ENCODE measurements around the gene RPL10A.

DNA sequence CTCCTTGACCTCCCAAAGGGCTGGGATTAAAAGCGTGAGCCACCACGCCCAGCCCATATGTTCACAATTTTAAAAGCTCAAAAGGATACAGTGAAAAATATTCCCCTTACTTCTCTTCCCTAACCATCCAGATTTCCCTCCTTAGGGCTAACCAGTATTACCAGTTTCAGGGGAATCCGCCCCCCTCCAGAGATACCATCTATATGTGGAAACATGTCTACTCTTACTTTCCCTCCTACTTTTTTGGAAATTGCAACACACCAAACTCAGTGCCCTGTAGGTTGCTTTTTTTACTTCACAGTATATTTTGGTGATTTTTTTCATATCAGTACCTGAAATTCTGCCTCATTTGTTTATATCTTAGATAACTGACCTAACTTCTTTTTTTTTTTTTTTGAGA, 6.9 kb upstream of the RPL10A start:
- TF ChIP-seq SRF (IDR thresholded peaks at IDR 0.05; ENCODE audit: low read depth, low read length) (no peak), ZNF430 (CRISPR knock-in tag; IDR thresholded peaks at IDR 0.05) (no peak), AHR (CRISPR knock-in tag; IDR thresholded peaks at IDR 0.05) (no peak), RFX5 (IDR thresholded peaks at IDR 0.05; ENCODE audit: low read depth, low read length) (no peak), MTA3 (CRISPR knock-in tag; IDR thresholded peaks at IDR 0.05) (no peak), NFE2L1 (CRISPR knock-in tag; IDR thresholded peaks at IDR 0.05; ENCODE audit: borderline replicate concordance) (no peak), NFIC (IDR thresholded peaks at IDR 0.05; ENCODE audit: low read length) (no peak), RBM39 (IDR thresholded peaks at IDR 0.05; ENCODE audit: low read depth, low read length, poor library complexity, severe bottlenecking) (no peak)
- TF ChIP-seq, protein P1, sequence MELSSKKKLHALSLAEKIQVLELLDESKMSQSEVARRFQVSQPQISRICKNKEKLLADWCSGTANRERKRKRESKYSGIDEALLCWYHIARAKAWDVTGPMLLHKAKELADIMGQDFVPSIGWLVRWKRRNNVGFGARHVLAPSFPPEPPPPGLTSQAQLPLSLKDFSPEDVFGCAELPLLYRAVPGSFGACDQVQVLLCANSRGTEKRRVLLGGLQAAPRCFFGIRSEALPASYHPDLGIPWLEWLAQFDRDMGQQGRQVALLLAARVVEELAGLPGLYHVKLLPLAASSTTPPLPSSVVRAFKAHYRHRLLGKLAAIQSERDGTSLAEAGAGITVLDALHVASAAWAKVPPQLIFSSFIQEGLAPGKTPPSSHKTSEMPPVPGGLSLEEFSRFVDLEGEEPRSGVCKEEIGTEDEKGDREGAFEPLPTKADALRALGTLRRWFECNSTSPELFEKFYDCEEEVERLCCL (CRISPR knock-in tag; IDR thresholded peaks at IDR 0.05; ENCODE audit: borderline replicate concordance), result no peak
